CD4-positive, alpha-beta T cell treated with Interleukin-2 at 100 ng/mL for 4 hours (primary cell): Measurements from ENCODE around the gene GCK.

Experiments used
- DNase-seq: peaks from one replicate; pipeline ENCODE4 v3.0.0-alpha.2; 2020; ENCODE audit warnings: low spot score

Gene GCK

DNA sequence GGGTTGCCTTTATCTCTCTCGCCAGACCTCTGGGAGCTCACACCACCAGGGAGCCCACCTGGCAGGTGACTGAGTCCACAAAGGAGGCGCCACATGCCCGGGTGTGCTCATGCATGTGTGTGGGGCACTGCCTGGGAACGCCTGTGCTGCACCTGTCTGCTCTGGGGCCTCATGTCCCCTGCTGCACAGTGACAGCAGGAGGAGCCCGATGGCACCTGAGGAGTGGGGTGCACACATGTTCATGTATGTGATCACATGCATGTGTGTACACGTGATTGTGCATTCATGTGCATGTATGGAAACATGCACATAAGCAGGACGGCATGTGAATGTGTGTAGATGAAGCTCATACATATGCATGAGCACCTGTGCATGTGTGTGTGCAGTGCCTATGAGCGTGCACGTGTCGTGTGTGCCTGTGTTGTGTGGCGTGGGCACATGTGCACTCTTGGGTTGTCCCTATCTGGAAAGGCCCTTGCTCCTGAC lies 33.6 kb upstream of the GCK start:
- no peak for DNase-seq

DNA sequence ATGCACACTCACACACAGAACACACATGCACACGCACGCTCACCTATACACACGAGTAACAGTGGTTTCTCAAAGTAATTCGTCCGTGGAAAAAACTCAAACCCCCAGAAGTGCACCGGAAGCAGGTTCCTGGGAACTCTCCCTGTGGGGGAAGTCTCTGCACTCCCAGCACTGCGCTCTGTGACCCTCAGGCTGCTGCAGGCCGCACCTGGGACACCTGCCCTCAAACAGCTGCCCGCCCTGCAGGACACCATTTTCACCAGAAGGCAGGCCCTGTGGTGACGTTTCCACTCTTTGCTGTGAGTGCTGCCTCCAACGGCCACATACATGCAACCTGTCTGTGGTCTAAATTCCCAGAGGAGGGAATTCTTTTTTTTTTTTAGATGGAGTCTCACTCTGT lies 32.8 kb upstream of the GCK start:
- no peak for DNase-seq

DNA sequence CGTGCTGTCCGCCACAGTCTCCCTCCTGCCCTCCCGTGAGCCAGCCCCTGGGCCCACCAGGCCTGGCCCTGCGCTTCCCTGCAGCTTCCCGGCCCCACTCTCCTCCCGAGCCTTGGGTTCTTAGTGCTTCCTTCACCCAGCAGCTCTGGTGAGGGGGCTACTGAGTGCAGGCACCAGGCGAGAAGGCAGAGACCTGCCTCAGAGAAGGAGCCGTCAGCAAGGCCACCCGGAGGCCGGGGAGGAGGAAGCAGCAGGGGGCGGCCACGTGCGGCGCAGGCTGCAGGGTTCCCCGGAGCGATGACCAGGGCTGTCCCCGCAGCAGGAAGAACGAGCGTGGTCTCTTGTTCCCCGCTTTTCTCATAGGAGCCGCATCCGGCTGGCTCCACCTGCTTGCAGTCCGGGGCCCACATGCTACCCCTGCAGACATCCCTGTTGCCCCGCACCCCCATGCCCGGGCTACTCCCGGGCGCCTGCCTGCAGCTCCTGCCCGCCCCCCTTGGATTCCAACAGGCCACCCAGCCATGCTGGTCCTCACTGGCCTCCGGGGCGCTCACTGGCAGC lies 32.1 kb upstream of the GCK start:
- DNase-seq: no peak

DNA sequence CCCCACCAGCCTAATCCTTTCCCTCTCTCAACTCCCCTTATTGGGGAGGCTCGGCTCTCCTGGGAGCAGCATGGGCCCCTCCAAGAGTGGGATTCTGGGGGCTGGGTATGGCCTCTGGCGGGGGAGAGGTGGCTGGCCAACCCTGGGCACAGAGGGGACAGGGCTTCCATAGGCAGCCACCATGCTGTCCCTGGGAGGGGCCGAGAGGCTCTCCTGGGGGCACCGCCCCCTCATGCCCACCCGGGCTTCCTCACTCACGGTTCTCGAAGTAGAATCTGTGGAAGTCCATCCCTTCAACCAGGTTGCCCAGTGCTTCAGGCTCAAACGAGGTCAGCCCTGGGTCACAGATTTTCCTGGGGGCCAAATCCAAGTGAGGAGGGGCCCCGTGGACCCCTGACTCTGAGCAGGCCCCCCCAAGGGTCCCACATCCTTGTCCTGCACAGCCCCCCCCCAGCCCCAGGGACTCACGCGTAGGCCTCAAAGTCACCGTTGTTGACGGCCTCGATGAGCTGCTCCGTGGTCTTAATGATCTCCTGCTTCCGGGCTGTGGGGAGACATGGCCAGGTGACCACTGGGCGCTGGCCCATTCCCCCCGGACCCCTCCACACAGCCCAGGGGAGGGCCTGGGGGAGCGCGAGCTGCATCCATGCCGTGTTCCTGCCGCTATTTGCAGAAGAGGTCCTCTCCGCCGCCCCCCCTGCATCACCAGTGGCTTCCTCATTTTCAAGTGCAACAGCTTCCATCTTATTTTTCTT lies 31.3 kb upstream of the GCK start:
- DNase-seq: no peak

DNA sequence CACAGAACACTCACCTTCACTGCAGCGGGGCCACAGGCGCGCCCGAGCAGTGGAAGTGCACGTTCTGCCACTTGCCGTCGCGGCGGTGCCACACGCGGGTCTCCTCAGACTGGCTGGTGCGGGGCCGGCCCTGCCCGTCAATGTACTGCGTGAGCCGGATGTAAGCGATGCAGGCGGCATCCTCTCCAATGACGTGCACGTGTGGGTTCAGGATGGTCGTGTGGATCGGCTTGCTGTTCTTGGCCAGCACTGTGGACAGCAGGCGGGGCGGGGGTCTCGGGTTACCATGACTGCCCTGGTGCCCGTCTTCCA lies 30.8 kb upstream of the GCK start:
- DNase-seq: no peak

DNA sequence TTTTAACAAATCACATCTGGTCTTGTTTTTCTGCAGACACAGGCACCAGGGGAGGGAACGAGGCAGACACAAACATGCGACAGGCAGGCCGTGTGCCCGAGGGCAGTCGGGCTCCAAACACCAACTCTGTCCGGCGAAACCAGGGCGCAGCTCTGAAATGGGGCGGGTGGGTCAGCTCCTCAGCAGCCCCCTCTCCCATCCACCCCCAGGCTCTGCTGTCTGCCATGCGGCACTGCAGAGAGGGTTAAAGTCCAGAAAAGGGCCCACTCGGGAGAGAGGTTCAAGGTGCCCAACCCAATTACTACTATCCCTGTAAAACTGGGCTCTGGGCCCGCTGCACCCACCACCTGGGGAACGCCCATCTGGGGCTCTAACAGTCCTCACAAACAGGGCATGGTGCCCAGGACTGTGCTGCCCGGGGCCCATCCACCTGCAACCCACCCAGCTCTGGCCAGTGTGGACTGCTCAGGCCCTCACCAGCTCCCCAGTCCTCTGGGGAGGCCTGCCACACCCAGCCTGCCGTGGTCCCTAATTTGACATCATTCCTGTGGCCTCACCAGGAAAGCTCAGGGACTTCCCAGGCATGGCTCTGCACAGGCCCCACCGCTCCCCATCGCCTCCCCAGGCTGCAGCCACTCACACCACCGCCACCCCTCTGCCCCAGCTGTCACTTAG lies 30.3 kb upstream of the GCK start:
- DNase-seq: no peak

DNA sequence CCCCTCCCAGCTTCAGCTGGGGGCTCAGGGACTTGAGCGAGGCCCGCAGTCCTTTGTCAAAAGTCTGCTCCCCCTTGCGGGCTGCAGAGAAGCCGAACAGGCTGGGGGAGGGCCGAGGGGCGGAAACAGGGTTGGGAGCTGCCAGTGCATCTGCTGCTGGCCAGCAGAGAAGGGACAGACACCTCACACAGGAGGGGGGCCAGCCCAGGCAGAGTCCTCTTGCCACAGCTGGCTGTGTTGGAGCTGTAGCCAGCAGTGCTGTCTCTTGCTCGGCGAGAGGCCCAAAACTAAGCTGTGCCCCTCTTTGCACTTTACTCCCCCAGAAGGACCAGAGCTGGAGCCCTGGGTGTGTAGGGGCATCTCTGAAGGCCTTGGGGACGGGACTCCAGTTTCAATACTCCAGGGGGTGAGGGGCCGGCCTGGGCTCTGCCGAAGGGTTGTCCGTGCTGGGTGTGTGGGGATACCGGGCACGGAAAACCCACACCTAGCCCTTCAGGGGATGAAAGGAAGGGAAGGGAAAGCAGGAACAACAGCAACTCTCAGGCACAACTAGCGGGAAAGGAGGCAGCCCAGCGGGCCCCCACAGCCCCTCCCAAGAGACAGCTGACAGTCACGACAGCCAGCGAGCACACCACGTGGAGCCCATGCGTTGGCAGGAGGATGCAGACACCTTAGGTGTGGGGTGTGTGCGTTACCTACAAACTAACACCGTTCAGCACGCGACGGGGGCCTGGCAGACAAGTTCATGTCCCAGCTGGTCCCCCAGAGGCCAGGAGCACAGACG lies 29.4 kb upstream of the GCK start:
- DNase-seq: no peak

DNA sequence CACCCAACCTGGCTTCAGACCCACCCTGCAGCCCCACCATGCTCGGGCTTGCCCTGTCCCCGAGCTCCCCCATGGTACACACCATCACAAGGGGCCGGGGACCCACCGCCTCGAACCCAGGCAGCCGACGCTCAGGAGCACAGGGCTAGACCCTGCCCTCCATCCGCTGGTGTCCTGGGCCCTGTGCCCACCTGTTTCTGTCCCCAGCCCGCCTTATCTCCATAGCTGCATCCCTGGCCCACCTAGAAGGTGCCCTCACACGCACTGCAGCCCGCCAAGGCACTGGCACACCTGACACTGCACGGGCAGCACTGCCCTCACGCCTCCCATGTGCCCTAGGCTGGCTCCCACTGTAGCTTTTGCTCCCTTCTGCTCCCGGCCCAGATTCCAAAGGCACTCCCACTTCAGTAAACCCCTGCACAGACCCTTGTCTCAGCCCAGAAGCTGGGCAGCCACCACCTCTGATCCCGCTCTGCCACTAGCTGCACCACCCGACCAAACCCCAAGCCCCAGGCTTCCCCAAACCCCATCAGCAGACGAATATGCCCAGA lies 28.7 kb upstream of the GCK start:
- DNase-seq: no peak

DNA sequence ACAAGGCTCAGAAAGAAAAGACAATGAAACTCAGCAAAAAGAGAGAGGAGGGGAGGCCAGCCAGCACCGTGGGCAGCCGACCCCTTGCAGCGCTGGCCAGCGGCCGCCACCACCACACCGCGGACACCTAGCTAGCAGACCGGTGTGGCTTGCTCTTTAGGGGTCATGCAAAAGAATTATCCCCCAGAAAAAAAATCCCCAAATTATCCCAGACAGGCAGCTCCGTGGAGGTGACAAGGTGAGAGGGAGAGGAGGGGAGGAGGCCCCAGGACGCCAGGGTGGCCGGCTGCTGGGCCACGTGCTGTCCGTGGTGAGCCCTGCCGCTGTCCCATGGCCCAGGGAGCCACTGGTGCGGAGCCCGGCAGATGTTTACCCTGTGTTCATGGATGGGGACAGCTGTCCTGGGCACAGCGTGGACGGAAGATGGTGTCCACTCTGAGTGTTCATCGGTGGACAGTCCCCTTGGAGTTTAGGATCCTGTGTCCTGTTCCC lies 28.0 kb upstream of the GCK start:
- no peak for DNase-seq

DNA sequence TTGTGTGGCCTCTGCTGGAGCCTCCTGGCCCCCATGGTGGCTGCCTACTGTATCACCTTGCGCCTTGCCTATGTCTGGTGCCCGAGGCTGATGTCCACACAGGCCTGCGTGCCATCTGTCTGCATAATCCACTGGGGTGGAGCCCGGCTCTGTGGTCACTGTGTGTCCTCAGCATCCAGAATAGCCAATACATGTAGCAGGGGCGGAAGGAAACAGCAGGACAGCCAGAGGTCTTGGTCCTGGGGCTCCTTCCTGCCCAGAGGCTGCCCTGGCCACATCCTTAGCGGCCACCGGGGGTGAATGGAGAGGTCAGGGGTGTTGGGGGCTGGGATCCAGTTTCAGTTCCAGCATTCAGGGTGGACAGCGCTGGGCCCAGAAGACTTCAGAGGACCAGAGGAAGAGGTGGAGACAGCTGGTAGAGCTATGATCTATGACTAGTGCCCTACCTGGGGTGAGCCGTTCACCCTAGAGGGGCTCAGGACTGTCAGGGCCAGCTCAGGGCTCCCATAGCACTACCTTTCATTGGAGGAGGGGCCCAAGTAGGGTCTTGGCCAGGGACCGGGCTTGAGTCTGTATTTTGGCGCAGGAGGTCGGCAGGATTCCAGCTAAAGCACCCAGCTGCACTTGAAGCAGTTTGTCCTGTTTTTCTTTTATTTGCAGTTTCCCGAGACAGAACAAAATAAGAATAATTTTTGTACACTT lies 27.4 kb upstream of the GCK start:
- DNase-seq: no peak

DNA sequence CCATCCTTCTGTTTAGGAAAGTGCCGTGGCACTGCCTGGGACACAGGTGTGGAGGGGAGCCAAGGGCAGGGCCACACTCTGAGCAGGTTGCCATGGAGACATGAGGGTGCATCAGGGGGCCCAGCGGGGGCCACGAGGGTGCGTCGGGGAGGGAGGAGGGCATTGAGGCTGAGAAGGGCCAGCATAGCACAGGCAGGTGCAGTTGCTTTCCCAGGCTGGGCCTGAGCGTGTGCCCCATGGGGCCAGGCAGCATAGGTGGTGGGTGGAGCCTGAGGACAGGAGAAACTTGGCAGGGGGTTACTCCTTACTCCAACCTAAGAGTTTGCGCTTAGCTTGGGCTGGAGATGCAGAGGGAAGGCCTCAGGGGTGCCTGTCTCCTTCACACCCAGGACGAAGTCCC lies 26.8 kb upstream of the GCK start:
- DNase-seq: no peak

DNA sequence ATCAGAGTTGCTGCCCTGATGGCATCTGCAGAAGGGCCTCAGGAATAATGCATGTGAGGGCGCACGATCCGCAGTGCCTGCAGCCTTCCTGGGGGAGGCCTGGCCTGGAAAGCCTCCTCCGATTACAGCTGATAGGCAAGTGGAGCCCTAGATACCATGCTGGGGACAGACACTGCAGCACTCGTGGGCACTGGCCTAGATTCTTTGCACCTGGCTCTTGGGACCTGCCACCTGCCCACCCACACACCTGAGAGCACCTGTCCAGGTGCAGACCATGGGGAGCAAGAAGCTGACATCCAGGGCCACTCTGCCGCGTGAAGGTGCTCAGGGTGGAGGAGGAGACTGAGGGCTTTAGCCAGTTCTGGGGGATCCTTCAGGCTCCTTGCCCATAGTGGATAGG lies 26.3 kb upstream of the GCK start:
- DNase-seq: no peak

DNA sequence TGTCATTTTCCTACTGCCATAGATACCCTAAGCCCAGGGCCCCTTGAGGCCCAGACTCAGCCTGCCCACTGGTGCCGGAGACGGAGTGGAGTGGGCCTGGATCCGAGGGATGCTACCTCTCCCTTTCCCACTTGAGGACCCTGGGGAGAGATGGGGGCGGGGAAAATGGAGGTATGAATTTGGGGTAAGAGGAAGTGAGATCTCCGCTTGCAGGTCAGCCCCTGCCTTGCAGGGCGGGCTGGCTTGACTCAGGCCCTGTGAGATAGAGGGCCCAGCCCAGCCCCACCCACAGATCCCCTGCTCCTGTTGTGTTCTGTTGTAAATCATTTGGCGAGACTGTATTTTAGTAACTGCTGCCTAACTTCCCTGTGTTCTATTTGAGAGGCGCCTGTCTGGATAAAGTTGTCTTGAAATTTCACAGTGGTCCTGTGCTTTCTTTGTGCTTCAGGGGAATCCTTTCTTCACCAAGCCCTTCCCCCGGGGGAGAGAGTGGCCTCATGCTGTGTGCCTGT lies 24.7 kb upstream of the GCK start:
- no peak for DNase-seq

DNA sequence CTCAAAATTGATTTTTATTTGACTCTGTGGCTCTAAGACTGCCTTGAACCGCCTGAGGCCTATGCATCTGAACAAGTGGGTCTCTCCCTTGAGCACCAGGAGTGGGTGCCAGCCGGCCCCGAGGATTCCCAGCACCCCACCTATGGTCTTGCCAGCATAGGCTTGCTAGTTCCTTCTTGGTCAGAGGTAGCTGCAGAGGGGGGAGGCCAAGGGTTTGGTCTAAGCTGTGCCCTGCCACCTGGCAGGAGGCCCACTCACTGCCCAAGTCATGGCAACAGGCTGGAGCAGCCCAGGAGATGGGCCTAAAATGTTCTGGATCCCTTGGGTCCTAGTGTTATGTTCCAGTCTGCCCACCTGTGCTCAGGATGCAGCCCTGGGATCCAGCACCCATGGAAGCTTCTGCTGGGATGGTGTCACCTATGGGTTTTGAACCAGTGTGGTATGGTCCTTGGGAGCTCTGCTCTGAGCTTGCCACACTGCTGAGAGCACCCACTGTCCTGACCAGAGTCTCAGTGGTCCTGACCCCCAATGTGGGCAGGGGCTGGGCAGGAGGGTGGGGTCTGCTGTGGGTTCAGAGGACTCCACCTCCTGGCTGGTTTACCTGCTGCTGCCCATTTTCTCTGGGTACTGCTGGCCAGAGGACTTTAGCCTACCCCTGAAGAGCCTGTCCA lies 24.1 kb upstream of the GCK start:
- DNase-seq: no peak

DNA sequence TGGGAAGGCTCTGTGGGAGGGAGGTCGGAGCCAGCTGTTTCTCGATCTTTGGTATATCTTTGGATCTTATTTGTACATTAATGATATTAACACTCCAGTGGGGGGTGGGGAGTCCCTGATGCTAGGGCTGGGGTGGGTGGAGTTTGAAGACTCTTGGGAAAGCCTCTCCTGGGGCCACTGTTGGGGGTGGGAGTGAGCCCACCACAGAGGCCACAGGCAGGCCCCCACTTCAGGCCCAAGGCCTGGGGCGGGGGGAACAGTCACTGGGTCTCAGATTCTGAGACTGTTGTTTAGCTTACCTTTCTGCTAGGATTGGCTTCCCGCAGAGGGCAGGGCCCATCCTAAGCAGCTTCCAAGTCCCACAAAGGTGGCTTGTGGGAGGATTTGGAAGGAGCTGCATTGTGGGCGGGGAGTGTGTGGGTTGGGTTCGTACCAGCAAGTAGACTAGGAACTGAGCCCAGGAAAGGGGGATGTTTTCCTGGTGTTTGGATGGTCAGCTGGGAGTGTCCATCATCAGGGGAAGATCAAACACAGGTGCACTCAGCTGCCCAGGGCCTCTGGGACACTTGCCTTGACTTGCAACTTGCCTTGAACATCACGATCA lies 23.4 kb upstream of the GCK start:
- DNase-seq: no peak

DNA sequence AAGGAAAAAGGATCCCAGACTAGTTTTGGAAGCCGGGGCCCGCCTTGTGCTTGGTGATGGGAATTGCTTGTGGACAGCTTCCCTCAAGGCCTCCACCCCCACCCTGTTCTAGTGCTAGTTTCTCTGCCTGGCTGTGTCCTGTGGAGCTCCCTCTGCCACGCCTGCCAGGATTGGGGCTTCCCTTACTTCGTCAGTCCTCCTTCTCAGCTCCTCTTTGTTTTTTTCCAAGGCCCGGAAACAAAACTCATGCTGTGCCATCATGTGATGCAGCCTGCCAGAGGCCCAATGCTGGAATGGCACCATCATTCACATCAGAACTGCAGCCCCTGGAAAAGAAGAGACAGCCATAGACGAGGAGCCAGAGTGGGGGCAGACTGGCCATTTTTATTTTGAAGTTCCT lies 22.8 kb upstream of the GCK start:
- no peak for DNase-seq

DNA sequence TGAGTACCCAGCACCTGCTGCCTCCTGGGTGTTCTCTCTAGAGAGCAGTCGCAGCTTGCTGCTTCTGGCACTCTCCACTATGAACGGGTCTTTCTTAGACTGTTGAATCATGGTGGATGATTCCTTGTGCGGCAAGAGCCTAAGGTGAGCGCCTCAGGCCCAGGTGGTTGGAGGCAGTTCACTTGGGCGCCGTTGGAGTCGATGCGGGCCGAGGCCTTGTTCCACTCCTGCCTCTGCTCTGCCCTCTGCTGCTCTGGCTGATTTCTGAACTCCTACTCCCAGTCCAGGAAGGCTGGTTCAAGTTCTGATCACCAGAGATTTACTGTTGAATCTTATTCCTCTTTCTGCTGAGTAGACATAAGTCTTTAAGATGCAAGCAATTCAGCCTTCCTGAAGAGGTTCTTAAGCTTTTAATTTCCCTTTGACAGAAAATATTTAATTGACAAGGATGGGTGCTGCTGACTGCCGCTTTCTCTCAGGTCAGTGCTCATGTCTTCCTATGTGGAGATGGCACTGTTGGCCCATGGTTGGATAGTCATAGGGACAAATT lies 22.0 kb upstream of the GCK start:
- no peak for DNase-seq

DNA sequence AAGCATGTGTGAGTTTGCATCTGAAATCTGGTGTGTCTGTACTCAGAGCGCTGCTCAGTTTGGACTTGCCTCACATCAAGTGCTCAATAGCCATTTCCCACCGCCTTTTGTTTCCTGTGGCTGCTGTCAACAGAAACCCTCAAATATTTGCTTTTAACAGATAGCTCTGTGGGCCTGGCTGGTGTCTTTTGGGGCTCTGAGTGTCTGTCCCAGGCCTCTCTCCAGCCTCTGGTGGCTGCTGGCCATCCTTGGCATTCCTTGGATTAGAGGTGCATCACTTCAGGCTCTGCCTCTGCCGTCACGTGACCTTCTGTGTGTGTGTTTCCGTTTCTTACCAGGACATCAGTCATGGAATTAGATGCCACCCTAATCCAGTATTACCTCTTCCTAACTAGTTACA lies 20.9 kb upstream of the GCK start:
- DNase-seq: no peak

DNA sequence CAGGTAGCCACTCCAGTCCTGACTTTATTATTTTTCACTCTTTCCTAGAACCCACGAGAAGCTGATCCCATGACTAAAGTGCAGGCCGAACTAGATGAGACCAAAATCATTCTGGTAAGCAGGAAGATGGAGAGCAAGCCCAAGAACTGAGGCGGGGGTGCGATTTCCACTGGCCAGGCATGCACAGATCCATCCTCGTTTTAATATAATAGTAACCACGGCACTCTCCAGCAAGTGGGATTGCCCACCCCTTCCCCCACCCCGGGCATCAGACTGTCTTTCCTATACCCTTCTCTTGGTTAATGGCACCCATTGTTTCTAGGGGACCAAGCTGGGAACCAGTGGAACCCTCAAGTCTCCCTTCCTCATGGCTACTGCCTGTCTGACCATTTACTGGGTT lies 18.8 kb upstream of the GCK start:
- DNase-seq: no peak

DNA sequence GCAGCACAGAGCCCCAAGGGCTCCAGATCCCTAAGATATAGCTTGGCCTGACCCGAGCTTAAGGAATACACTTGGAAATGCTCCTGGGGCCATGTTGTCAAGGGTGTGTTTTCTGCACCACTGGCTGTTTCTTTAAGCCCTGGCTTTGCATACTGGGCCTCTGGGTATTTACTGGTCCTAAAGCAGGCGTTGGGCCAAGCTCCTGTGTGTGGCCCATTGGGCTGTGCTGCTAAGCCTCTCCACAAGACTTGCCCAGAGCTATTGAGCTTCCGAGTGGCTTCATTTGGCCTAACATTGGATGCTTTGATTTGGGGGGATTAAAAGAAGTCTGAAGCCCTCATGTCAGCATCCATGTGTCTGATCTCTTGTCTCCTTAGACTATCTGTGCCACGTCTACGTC lies 16.8 kb upstream of the GCK start:
- no peak for DNase-seq
